C1 segment of cervical spinal cord (tissue), 14 donors: ENCODE results near the gene ZNF680.
A peak's percentile ranks its signal among the peaks of the same experiment; 100 is the strongest.
"Not testable (repeated sequence)": the region's sequence is repeated elsewhere in the genome, so short reads cannot be mapped to it uniquely, and the experiment has no call there.

Experiments used
- DNase-seq, 14 donors: peaks; one replicate each; lab custom pipeline; 2025; lab: John Stamatoyannopoulos, UW

ZNF680 gene

DNA sequence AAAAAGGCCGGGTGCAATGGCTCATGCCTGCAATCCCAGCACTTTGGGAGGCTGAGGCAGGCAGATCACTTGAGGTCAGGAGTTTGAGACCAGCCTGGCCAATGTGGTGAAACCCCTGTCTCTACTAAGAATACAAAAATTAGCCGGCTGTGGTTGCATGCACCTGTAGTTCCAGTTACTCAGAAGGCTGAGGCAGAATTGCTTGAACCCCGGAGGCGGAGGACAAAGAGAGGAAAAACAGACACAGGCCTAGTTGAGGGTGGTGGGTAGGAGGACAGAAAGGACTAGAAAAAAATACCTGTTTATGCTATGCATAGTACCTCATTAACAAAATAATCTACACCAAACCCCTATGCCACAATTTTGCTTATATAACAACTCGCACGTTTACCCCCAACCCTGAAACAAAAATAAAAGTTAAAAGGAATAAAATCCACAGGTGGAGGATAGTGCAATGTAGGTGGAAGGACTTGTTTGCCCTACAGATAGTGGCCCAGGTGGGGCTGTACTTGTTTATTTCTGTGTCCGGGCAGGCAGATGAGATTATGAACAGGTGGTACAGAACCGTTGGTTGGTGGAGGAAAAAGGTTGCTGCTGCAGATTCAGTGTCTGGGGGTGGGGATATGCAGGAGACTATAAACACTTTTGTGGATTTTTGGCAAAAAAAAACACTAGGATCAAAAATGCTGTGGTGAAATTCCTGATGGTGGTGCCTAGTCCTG is 5.1 kb downstream of the ZNF680 start:
- peak in 1 of 14 donors; percentile 2 for DNase-seq

DNA sequence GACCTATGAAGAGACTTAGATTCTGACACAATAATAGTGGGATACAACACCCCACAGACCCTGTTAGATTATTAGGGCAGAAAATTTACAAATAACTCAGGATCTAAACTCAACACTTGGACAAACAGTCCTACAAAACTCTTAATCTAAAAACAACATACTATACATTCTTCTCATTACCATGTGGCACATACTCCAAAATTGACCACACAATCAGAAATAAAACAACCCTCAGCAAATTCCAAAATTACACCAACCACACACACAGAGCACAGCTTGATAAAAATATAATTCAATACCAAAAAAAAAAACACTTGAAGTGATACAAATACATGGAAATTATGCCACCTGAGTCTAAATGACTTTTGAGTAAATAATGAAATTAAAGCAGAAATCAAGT is 7.8 kb downstream of the ZNF680 start:
- DNase-seq = no peak

DNA sequence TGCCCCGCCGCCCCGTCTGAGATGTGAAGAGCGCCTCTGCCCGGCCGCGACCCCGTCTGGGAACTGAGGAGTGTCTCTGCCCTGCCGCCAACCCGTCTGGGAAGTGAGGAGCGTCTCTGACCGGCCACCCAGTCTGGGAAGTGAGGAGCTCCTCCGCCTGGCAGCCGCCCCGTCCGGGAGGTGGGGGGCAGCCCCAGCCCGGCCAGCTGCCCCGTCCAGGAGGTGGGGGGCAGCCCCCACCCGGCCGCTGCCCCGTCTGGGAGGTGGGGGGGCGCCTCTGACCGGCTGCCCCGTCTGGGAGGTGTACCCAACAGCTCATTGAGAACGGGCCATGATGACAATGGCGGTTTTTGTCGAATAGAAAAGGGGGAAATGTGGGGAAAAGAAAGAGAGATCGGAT is 8.7 kb downstream of the ZNF680 start:
- not testable (repeated sequence) for DNase-seq

DNA sequence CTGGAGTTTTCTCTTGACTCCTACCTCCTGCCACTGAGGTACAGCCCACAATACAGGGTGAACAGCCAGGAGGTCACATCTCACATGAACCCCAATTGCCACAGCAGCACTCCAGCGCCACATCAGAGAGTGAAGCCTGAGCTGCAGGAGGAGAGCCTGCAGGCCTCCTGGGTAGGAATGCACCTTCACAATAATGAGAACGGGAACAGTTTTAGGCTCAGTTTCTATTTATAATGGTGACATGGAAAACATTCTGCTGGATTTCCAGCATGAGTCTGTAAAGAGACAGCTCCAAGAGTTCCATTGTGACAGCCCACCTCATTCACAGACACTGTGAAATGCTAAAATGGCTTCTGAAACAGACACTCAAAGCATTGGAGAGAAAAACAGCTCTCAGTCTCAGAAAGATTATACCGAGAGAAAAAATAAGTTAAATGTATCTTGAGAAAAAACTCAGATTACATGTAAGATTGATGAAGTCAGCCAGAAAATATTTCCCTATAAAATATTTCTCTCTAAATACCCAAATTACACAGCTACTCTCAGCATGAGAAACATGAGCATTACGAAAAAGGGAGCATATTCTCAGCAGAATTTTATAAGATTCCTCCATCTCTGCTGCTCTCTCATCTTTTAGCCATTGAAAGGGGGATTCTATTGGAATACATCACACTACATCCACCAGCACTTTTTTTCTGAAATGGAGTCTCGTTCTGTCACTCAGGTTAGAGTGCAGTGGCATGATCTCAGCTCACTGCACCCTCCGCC is 11.3 kb downstream of the ZNF680 start:
- DNase-seq = peak in 1 of 14 donors; percentile 18

DNA sequence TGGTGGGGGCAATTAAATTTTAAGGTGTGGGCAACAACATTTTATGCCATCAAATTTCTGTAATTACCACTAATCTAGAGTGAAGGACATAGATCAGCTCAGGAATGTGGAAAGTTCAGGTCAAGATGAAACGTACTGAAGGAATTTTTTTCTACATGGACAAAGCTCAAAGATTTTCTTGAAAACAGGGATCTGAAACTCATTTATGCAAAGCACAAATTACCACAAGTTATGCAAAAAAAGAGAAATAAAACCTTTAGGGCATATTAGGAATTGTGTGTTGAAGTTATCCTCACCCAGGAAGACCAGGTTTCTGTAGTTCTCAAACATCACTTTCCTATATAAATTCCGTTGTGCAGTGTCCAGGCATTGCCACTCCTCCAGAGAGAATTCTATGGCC is 18.9 kb downstream of the ZNF680 start:
- no peak for DNase-seq

DNA sequence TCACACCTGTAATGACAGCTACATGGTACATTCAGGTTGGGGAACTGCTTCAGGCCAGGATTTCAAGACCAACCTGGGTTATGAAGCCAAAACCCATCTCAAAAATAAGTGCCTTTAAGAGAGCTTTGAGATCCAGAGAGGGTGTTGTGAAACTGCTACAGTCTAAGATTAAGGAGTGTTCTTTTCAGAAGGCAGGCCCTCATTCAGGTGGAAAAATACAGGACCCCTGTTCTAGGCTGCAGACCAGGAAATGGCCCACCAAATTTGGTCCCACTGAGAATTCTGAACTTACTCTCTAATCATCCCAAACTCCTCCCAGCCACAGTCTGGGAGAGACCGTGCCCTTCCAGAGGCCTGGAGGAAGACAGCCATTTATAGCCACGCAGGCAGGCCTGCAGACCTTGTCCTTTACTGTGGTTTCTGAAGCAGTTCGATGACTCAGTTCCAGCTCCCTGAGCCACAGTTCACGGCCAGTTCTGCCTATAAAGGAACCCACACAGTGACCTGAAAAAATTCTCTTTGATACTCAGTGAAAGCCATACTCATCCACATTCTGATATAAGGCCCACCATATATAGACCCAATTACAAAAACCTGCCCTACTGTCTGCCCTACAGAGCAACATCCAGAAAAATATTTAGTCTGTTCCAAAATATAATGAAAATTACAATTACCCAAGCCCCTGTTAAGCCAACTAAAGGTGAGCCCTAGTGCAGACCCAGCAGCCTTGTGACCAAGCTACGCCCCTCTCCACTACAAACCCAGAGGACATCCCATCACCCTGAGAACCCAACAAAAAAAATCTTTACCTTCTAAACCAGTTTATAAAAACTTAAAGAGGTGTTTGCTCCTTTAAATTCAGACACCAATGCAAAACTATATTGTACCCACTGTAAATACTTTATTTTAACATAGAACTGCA is 21.2 kb downstream of the ZNF680 start:
- no peak for DNase-seq

DNA sequence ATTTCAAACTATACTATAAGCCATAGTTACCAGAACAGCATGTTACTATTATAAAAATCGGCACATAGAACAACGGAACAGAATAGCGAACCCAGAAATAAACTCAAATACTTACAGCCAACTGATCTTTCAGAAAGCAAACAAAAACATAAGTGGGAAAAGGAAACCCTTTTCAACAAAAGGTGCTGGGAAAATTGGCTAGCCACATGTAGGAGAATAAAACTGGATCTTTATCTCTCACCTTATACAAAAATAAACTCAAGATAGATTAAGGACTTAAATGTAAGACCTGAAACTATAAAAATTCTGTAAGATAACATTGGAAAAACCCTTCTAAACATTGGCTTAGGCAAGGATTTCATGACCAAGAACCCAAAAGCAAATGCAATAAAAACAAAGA is 29.1 kb downstream of the ZNF680 start:
- no peak for DNase-seq

DNA sequence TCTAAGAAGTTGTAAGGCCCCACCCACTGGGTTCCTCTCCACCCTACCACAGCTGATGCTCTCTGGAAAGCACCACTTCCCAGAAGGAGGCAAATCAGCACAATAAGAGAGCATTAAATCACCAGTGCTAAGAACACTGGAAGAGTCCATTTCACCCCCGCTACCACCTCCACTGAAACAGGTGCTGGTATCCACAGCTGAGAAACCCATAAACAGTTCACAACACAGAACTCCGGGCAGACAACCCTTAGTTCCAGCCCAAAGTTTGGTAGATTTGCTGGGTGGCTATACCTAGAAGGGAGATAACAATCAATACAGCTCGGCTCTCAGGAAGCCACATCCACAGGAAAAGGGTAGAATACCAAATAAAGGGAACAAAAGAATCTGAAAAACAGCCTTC is 34.1 kb downstream of the ZNF680 start:
- DNase-seq = no peak

DNA sequence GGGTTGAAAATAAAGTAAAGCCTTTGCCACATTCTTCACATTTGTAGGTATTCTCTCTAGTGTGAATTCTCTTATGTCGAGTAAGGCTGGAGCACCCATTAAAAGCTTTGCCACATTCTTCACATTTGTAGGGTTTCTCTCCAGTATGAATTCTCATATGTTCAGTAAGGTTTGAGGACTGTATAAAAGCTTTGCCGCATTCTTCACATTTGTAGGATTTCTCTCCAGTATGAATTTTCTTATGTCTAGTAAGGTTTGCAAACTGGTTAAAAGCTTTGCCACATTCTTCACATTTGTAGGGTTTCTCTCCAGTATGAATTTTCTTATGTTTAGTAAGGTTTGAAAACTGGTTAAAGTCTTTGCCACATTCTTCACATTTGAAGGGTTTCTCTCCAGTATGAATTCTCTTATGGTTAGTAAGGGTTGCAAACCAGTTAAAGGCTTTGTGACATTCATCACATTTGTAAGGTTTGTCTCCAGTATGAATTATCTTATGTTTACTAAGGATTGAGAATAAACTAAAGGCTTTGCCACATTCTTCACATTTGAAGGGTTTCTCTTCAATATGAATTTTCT is 41.4 kb downstream of the ZNF680 start:
- no peak for DNase-seq

DNA sequence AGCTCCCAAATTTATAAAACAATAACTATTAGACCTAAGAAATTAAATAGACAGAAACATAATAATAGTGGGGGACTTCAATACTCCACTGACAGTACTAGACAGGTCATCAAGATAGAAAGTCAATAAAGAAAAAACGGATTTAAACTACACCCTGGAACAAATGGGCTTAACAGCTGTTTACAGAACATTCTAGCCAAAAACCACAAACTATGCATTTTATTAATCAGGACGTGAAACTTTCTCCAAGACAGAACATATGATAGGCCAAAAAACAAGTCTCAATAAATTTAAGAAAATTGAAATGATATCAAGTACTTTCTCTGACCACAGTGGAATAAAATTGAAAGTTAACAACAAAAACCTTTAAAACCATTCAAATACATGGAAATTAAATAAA is 46.4 kb downstream of the ZNF680 start:
- DNase-seq = no peak

DNA sequence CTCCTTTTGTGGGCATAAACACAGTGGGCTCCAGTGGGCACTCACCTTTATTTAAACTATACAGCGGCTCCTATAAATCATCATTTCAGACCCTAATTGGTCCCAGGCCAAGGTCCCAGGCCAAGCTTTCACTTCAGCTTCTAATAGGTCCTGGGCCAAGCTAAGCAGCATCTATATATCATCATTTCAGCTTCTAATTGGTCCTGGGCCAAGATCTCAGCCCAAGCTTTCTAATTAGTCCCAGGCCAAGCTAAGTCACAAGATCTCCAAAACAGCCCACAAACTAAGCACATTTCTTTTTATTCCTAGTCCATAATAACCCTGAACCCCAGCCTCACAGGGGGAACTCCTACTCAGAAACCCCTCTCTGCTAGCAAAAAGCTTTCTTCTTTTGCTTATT is 47.1 kb downstream of the ZNF680 start:
- DNase-seq = no peak

DNA sequence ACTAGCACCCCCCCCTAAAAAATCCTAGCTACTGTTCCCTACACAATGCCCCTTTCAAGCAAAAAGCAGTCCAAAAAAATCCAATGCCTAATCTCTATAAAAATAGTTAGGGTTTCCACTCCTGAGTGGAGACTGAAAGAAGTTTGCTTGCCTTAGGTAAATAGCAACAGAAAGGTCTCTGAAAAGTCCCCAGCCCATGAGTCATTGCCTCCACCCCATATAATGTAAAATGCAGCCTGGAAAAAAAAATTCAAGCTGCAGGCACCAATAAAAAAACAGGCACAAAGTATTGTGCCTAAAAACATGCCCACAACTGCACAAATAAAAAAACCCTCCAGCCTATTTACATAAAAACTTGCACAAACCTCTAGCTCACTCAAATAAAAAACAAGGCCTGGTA is 47.5 kb downstream of the ZNF680 start:
- DNase-seq = no peak

DNA sequence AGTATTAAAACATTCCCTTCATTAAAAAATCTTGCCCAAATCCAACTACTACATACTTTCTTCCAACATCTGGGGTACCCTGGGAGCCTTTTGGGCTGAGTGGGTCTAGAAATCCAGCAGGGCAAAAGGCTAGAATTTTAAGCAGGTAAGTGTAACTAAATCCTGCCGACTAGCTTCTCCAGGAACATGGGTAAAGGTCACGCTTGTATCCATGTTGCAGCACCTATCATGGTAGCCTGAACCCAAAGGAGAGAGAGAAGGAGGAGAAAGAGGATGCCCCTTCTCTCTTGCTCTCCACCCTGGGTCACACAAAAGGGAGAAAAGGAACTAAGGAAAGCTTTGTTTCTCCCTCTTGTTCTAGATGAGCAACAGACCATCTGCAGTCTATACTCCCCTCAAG is 53.3 kb downstream of the ZNF680 start:
- no peak for DNase-seq

DNA sequence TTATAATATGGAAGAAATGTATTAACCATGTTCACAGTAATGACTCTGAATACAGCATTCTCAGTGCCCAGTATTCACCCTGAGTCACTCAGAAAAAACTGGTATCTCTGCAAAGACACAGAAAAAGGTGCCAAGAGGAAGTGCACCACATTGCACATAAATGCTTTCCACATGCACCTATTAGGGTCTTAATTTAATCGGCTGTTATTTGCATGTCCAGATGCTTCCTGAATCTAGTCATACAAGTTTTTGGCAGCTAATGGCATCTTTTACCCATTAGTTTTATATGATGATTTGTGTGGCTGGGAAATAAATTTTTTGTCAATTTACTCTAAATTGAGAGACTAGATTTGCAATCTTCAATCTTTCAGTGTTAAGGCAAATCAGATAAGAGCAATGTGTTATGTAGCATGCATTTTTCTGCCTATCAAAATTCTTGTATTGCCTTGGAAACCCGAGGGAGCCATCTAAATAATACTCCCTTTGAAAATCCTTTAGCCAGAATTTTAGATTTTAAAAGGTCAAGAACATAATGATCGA is 58.2 kb downstream of the ZNF680 start:
- no peak for DNase-seq

DNA sequence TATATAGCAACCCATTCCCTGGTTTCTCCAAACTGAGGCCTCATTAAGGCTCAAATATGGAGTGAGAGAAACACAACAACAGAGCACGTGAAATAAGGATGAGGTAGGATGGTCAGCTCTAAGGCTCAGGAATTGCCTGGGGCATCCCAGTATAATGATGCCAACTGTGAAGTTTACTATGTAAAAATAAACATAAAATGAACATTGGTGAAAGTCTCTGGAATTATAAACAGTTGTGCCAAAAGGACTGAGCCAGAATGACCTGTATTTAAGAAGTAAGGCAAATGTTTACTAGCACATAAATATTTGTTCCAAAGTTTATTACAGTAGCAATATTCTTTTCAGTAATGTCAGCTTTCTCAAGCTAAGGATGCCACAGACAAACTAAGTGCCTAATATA is 64.6 kb downstream of the ZNF680 start:
- DNase-seq = no peak

DNA sequence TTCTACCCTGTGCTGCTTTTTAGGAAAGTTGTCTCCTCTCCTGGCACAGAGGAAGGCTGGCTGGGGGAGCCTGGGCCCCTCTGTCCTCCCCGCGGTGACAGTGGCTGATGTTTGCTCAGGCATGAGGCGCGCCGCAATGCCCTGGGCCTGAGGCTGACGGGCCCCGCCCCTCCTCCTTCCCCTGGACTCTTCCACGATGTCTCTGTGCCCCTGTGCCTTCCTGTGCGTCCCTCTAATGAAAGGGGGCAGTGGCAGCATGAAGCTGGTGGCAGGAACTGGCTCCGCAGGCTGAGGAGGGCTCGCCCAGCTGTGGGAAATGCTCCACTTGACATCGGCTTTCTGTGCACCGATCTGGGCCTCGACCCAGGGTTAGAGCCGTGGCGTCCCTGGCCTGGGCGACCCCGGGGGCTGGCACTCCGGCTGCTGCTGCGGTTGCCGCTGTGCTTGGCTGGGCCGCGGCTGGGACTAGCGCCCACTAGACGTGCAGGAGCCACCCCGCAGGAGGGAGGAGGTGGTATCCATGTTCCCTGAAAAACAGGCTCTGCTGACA is 67.9 kb downstream of the ZNF680 start:
- DNase-seq = peak in 9 of 14 donors; percentile 3 to 38 (median 29)

DNA sequence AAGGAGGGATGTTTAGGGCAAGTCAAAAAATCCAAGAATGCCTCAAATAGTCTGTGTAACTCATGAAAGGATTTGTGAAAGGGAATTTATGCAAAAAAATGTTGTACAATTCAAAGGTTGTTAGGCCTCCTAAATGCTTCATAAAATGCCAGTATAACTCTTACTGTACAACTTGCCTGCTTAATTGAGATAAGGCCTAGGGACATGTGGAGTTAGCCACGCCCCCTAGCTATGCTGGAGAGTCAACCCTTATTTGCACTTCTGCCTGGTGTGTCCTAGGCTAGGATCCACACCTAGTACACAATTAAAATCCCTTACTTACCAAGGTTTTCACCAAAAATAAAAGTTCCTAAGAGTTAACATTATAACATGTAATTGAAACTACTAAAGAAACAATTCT is 77.2 kb downstream of the ZNF680 start:
- no peak for DNase-seq
